Measurements from ENCODE around the gene FARS2. TPM values are rescaled to one million over a fixed set of nuclear protein-coding genes. Genes with fewer than 3 reads are reported as not detected.

The FARS2 gene
- total and polyA plus RNA-seq, 9 of the 15 experiments (the other 6 are each of a cell fraction or from before 2014, with no cell fraction given) = 16.5 to 62.2 (median 27.0) TPM

DNA sequence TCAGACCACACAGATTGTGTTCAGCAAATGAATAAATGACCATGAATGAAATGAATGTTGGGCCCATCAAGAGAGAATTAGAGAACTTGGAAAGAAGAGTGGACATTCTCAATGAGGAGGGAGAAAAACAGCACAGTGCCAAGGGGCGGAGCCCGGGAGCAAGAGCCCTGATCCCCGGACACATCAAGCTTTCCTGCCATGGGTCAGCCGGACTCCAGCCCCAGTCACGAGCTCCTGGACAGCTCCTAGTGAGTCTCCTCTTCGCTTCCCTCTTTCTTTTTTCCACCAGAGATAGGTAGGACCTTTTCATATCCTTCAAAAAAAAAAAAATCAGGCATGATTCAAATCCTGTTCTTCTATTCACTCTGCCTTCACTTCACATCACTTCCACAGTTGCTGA is 471.2 kb downstream of the FARS2 start:
- POLR2A ChIA-PET = interaction anchor here (0.6 kb wide), 1 partner anchor 78 kb away, joined by 3 read pairs; no protein-coding TSS in a partner anchor
- intact Hi-C loops (cut with micrococcal nuclease) (no loop called here), in situ Hi-C loops (cut with MboI) (no loop called here)
- H3K79me2 ChIP-seq (ENCODE audit: control insufficient read depth, insufficient read depth, low read length) = no peaks in the 10 kb centered on the region
- CTCF ChIA-PET (ENCODE audit: low intra/inter-chr PET ratio) = no interaction called here
- H3K27ac ChIP-seq (ENCODE audit: extremely low read depth, low read depth, low read length) = no peak overlapping the region
- FAIRE-seq (no peak), DNase-seq (ENCODE audit: extremely low read depth in 1 of 4, low spot score in 3 of 4) (no peak), ATAC-seq (no peak)
- WGBS (ENCODE audit: insufficient coverage, low coverage, missing lambda C conversion rate) = 21% methylated on average over 6 of the region's 6 CpGs
- no peak overlapping the region for H3K9ac ChIP-seq (ENCODE audit: insufficient read depth in 1 of 2, low read depth in 2 of 2, low read length in 2 of 2)
- no peak overlapping the region for H3K4me2 ChIP-seq (ENCODE audit: insufficient read depth, low read length)
- TF ChIP-seq, protein P1, sequence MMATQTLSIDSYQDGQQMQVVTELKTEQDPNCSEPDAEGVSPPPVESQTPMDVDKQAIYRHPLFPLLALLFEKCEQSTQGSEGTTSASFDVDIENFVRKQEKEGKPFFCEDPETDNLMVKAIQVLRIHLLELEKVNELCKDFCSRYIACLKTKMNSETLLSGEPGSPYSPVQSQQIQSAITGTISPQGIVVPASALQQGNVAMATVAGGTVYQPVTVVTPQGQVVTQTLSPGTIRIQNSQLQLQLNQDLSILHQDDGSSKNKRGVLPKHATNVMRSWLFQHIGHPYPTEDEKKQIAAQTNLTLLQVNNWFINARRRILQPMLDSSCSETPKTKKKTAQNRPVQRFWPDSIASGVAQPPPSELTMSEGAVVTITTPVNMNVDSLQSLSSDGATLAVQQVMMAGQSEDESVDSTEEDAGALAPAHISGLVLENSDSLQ (IDR thresholded peaks at IDR 0.05) = no peak
- no peak for TF ChIP-seq TAF9B (IDR thresholded peaks at IDR 0.05; ENCODE audit: partially characterized antibody)
- TF ChIP-seq XRCC4 (IDR thresholded peaks at IDR 0.05; ENCODE audit: extremely low read depth, insufficient read depth, insufficient read length) = no peak
- no peak for TF ChIP-seq ZNF184 (CRISPR knock-in tag; IDR thresholded peaks at IDR 0.05)
- TF ChIP-seq TEAD1 (CRISPR knock-in tag; IDR thresholded peaks at IDR 0.05) = no peak
- TF ChIP-seq ZNF143 (CRISPR knock-in tag; IDR thresholded peaks at IDR 0.05) = no peak
- no peak for TF ChIP-seq SNRNP70 (optimal IDR thresholded peaks at IDR 0.05; ENCODE audit: low read depth, low read length)
- no peak for TF ChIP-seq SIN3A (IDR thresholded peaks at IDR 0.05; ENCODE audit: borderline replicate concordance in 2 of 2, control insufficient read depth in 1 of 2, low read depth in 2 of 2, low read length in 2 of 2)
- no peak for TF ChIP-seq ARHGAP35 (IDR thresholded peaks at IDR 0.05; ENCODE audit: partially characterized antibody)
- TF ChIP-seq ZKSCAN3 (CRISPR knock-in tag; IDR thresholded peaks at IDR 0.05) = no peak
- TF ChIP-seq ESRRB (CRISPR knock-in tag; IDR thresholded peaks at IDR 0.05; ENCODE audit: borderline replicate concordance) = no peak
- no peak for TF ChIP-seq CAMTA2 (CRISPR knock-in tag; conservative IDR thresholded peaks at IDR 0.05)
- TF ChIP-seq POLR2H (tag; IDR thresholded peaks at IDR 0.05; ENCODE audit: low read depth) = no peak
- TF ChIP-seq, protein P2, sequence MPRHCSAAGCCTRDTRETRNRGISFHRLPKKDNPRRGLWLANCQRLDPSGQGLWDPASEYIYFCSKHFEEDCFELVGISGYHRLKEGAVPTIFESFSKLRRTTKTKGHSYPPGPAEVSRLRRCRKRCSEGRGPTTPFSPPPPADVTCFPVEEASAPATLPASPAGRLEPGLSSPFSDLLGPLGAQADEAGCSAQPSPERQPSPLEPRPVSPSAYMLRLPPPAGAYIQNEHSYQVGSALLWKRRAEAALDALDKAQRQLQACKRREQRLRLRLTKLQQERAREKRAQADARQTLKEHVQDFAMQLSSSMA (CRISPR knock-in tag; IDR thresholded peaks at IDR 0.05) = no peak
- no peak for TF ChIP-seq ZNF41 (CRISPR knock-in tag; conservative IDR thresholded peaks at IDR 0.05)
- no peak for TF ChIP-seq ZNF561 (CRISPR knock-in tag; conservative IDR thresholded peaks at IDR 0.05)
- TF ChIP-seq ZNF507 (tag; conservative IDR thresholded peaks at IDR 0.05) = no peak
- no peak for TF ChIP-seq NFXL1 (CRISPR knock-in tag; IDR thresholded peaks at IDR 0.05)
- no peak for TF ChIP-seq PCBP2 (IDR thresholded peaks at IDR 0.05; ENCODE audit: low read depth, low read length, poor library complexity, severe bottlenecking)
- TF ChIP-seq, protein P3, sequence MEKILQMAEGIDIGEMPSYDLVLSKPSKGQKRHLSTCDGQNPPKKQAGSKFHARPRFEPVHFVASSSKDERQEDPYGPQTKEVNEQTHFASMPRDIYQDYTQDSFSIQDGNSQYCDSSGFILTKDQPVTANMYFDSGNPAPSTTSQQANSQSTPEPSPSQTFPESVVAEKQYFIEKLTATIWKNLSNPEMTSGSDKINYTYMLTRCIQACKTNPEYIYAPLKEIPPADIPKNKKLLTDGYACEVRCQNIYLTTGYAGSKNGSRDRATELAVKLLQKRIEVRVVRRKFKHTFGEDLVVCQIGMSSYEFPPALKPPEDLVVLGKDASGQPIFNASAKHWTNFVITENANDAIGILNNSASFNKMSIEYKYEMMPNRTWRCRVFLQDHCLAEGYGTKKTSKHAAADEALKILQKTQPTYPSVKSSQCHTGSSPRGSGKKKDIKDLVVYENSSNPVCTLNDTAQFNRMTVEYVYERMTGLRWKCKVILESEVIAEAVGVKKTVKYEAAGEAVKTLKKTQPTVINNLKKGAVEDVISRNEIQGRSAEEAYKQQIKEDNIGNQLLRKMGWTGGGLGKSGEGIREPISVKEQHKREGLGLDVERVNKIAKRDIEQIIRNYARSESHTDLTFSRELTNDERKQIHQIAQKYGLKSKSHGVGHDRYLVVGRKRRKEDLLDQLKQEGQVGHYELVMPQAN (IDR thresholded peaks at IDR 0.05; ENCODE audit: borderline replicate concordance) = no peak
- no TSS peak for BruUV-seq (replicated peaks)
- no peak overlapping the region for H3K4me3 ChIP-seq
- H3K9me3 ChIP-seq (replicated peaks; ENCODE audit: control insufficient read depth, insufficient read depth, low read depth, low read length) = no peaks in the 10 kb centered on the region
- H3K9me1 ChIP-seq (ENCODE audit: control insufficient read depth, insufficient read depth, low read length) = no peaks in the 10 kb centered on the region
- peaks cover 12 to 38% of the 10 kb centered on the region in 2 experiments for H3K27me3 ChIP-seq (ENCODE audit: control insufficient read depth in 2 of 2, insufficient read depth in 2 of 2, low read length in 2 of 2)
- no peaks in the 10 kb centered on the region for H3K4me1 ChIP-seq (replicated peaks in 1 of 2; ENCODE audit: control insufficient read depth in 2 of 2, insufficient read depth in 2 of 2, low read length in 2 of 2)
- no peak overlapping the region for H2AFZ ChIP-seq (ENCODE audit: low read depth, low read length)
- no peaks in the 10 kb centered on the region for H3K36me3 ChIP-seq (ENCODE audit: control insufficient read depth, insufficient read depth, low read length)
- H4K20me1 ChIP-seq (replicated peaks; ENCODE audit: control insufficient read depth, insufficient read depth, low read length) = peaks cover 16% of the 10 kb centered on the region; the same call in 1 of the 2 replicates
